Liver (tissue), 9 donors: Measurements from ENCODE around the gene ZEB1. TPM values are rescaled to one million over a fixed set of nuclear protein-coding genes. Genes with fewer than 3 reads are reported as not detected.

Experiments used
- DNase-seq: peaks from one replicate; pipeline ENCODE4 v3.0.0-alpha.2; 2017; ENCODE audit warnings: low spot score
- H3K27ac ChIP-seq, 2 donors: one replicate each; pipeline ENCODE4 v1.7.0; 2013; ENCODE audit warnings: inconsistent platforms in 2 of 2, low read length in 2 of 2, control low read depth in 1 of 2, low read depth in 1 of 2, mild to moderate bottlenecking in 1 of 2
- H3K27me3 ChIP-seq, 4 donors: one replicate each; pipeline versions ENCODE4 v1.6.1 to v1.7.0; 2013; ENCODE audit warnings: low read length in 3 of 4, inconsistent platforms in 1 of 4, mild to moderate bottlenecking in 1 of 4, moderate library complexity in 1 of 4; ENCODE audit not compliant: control insufficient read depth in 4 of 4, insufficient read depth in 4 of 4
- H3K36me3 ChIP-seq, 4 donors: one replicate each; pipeline versions ENCODE4 v1.6.1 to v1.7.0; 2013; ENCODE audit warnings: low read length in 3 of 4, mild to moderate bottlenecking in 3 of 4, low read depth in 1 of 4, moderate library complexity in 1 of 4; ENCODE audit not compliant: control insufficient read depth in 4 of 4, insufficient read depth in 3 of 4
- H3K4me1 ChIP-seq, 4 donors: one replicate each; pipeline versions ENCODE4 v1.6.1 to v1.7.0; 2013; ENCODE audit warnings: low read length in 3 of 4, mild to moderate bottlenecking in 3 of 4, moderate library complexity in 1 of 4; ENCODE audit not compliant: control insufficient read depth in 4 of 4, insufficient read depth in 4 of 4
- H3K4me3 ChIP-seq, 3 donors: one replicate each; pipeline versions ENCODE4 v1.6.1 to v1.7.0; 2013; ENCODE audit warnings: low read length in 3 of 3, control low read depth in 1 of 3, low read depth in 1 of 3, mild to moderate bottlenecking in 1 of 3
- H3K9ac ChIP-seq, 2 donors: one replicate each; pipeline ENCODE4 v1.7.0; 2013; ENCODE audit warnings: low read length in 2 of 2, mild to moderate bottlenecking in 2 of 2, moderate library complexity in 2 of 2, control low read depth in 1 of 2, low read depth in 1 of 2
- H3K9me3 ChIP-seq, 4 donors: one replicate each; pipeline versions ENCODE4 v1.6.1 to v1.7.0; 2013; ENCODE audit warnings: low read length in 3 of 4; ENCODE audit not compliant: control insufficient read depth in 4 of 4
- ATF3 ChIP-seq: IDR thresholded peaks from 2 replicates; pipeline ENCODE4 v1.6.1; 2016; ENCODE audit warnings: antibody characterized with exemption
- CTCF ChIP-seq: fragments of 150-350 bp; IDR thresholded peaks from 2 replicates; pipeline ENCODE4 v1.5.1; 2017; ENCODE audit warnings: improper control_type of control experiment, low read depth, low read length; ENCODE audit not compliant: missing input control
- EGR1 ChIP-seq, 2 donors: IDR thresholded peaks; 2 replicates each; pipeline ENCODE4 v1.6.1; 2016 to 2018; ENCODE audit warnings: antibody characterized with exemption in 2 of 2, low read depth in 2 of 2
- FOXA1 ChIP-seq: IDR thresholded peaks from 2 replicates; pipeline ENCODE4 v1.6.1; 2016; ENCODE audit warnings: antibody characterized with exemption
- FOXA2 ChIP-seq: IDR thresholded peaks from 2 replicates; pipeline ENCODE4 v1.6.1; 2016; ENCODE audit warnings: antibody characterized with exemption
- GABPA ChIP-seq, 2 donors: IDR thresholded peaks in 1 of 2; conservative IDR thresholded peaks in 1 of 2; 2 replicates each; pipeline ENCODE4 v1.6.1; 2016; ENCODE audit warnings: antibody characterized with exemption in 2 of 2, mild to moderate bottlenecking in 1 of 2, moderate library complexity in 1 of 2
- HNF4A ChIP-seq, 2 donors: conservative IDR thresholded peaks; 2 replicates each; pipeline ENCODE4 v1.6.1; 2016; ENCODE audit warnings: antibody characterized with exemption in 2 of 2, mild to moderate bottlenecking in 2 of 2
- HNF4G ChIP-seq: IDR thresholded peaks from 2 replicates; pipeline ENCODE4 v1.6.1; 2016; ENCODE audit warnings: antibody characterized with exemption
- JUND ChIP-seq, 2 donors: IDR thresholded peaks; 2 replicates each; pipeline ENCODE4 v1.6.1; 2016; ENCODE audit warnings: antibody characterized with exemption in 2 of 2
- MAX ChIP-seq: IDR thresholded peaks from 2 replicates; pipeline ENCODE4 v1.6.1; 2016; ENCODE audit warnings: antibody characterized with exemption
- NR2F2 ChIP-seq: IDR thresholded peaks from 2 replicates; pipeline ENCODE4 v1.6.1; 2016; ENCODE audit warnings: antibody characterized with exemption
- RAD21 ChIP-seq, 2 donors: IDR thresholded peaks; 2 replicates each; pipeline ENCODE4 v1.6.1; 2016; ENCODE audit warnings: antibody characterized with exemption in 2 of 2, mild to moderate bottlenecking in 2 of 2
- REST ChIP-seq: IDR thresholded peaks from 2 replicates; pipeline ENCODE4 v1.6.1; 2016; ENCODE audit warnings: antibody characterized with exemption, mild to moderate bottlenecking
- RXRA ChIP-seq, 2 donors: IDR thresholded peaks; 2 replicates each; pipeline ENCODE4 v1.6.1; 2017 to 2018; ENCODE audit warnings: antibody characterized with exemption in 2 of 2, mild to moderate bottlenecking in 1 of 2
- SP1 ChIP-seq: IDR thresholded peaks from 2 replicates; pipeline ENCODE4 v1.6.1; 2018; ENCODE audit warnings: antibody characterized with exemption, mild to moderate bottlenecking
- TAF1 ChIP-seq: conservative IDR thresholded peaks from 2 replicates; pipeline ENCODE4 v1.6.1; 2016; ENCODE audit warnings: antibody characterized with exemption, mild to moderate bottlenecking
- YY1 ChIP-seq: IDR thresholded peaks from 2 replicates; pipeline ENCODE4 v1.6.1; 2016; ENCODE audit warnings: antibody characterized with exemption, mild to moderate bottlenecking
- ZBTB33 ChIP-seq: IDR thresholded peaks from 2 replicates; pipeline ENCODE4 v1.6.1; 2016; ENCODE audit warnings: antibody characterized with exemption
- WGBS: extraction: QIAGEN DNeasy Blood & Tissue Kit; methylation state at CpG from one replicate; pipeline ENCODE4 v1.1.7; 2013; 5-methylcytosine and 5-hydroxymethylcytosine counted together
- polyA plus RNA-seq, 2 donors: library from polyadenylated mRNA; stranded (reverse) in 1 of 2; unstranded in 1 of 2; fragments of 200-250 nt in 1 of 2; fragments of >200 nt in 1 of 2; fragmentation: Nextera tagmentation in 1 of 2; extraction: Ambion mirVana in 1 of 2; gene quantifications; one replicate each; pipeline versions ENCODE4 v1.2.1 to v1.2.3, GENCODE V29; 2013 to 2015
- total RNA-seq, 2 donors: library from RNA; depleted of rRNA; stranded (reverse); fragments of >200 nt; gene quantifications; one replicate each; pipeline ENCODE4 v1.2.3, GENCODE V29; 2014
- donor health status: healthy.
- donor health status: healthy.
- donor health status: healthy.
- donor health status: healthy.
- donor health status: healthy.

ZEB1 gene
- total and polyA plus RNA-seq, 4 donors: 3.2 to 19.6 (median 6.5) TPM

GRCh38 chr10:31509989-31510388 lies 191.0 kb downstream of the ZEB1 start:
- Histone ChIP-seq H3K4me3 (no peak overlapping the region), H3K9ac (no peak overlapping the region), H3K36me3 (peaks cover 1 to 14% (median 10%) of the 10 kb centered on the region in 4 donors), H3K27me3 (no peaks in the 10 kb centered on the region), H3K4me1 (peaks cover 0 to 1% (median 0%) of the 10 kb centered on the region in 4 donors), H3K9me3 (peaks cover 0 to 8% (median 0%) of the 10 kb centered on the region in 4 donors), H3K27ac (no peak overlapping the region)
- DNase-seq: no peak
- no peak for TF ChIP-seq CTCF
- no peak for TF ChIP-seq HNF4A (conservative IDR thresholded peaks at IDR 0.05)
- TF ChIP-seq NR2F2: no peak
- TF ChIP-seq EGR1 (IDR thresholded peaks at IDR 0.05; ENCODE audit: low read depth in 2 of 2): no peak
- TF ChIP-seq HNF4G: no peak
- no peak for TF ChIP-seq TAF1
- TF ChIP-seq YY1: no peak
- TF ChIP-seq ZBTB33: no peak
- TF ChIP-seq JUND (IDR thresholded peaks at IDR 0.05): no peak
- no peak for TF ChIP-seq RXRA (IDR thresholded peaks at IDR 0.05)
- TF ChIP-seq FOXA1: no peak
- no peak for TF ChIP-seq MAX
- TF ChIP-seq ATF3: no peak
- no peak for TF ChIP-seq SP1
- TF ChIP-seq FOXA2: no peak
- no peak for TF ChIP-seq REST
- TF ChIP-seq GABPA (IDR thresholded peaks at IDR 0.05 in 1 of 2, conservative IDR thresholded peaks at IDR 0.05 in 1 of 2): no peak
- no peak for TF ChIP-seq RAD21 (IDR thresholded peaks at IDR 0.05)

- no peaks in the 10 kb centered on the region for H3K9me3 ChIP-seq
- no peak for DNase-seq
- no peaks in the 10 kb centered on the region for H3K4me1 ChIP-seq
- H3K9ac ChIP-seq: no peak overlapping the region
- H3K4me3 ChIP-seq: no peak overlapping the region
- no peaks in the 10 kb centered on the region for H3K27me3 ChIP-seq
- peaks cover 3 to 17% (median 12%) of the 10 kb centered on the region in 4 donors for H3K36me3 ChIP-seq
- 65% methylated on average over 2 of the region's 2 CpGs for WGBS
- H3K27ac ChIP-seq: no peak overlapping the region
- TF ChIP-seq HNF4G (no peak), ZBTB33 (no peak), CTCF (no peak), EGR1 (IDR thresholded peaks at IDR 0.05; ENCODE audit: low read depth in 2 of 2) (no peak), RXRA (IDR thresholded peaks at IDR 0.05) (no peak), HNF4A (conservative IDR thresholded peaks at IDR 0.05) (no peak), GABPA (IDR thresholded peaks at IDR 0.05 in 1 of 2, conservative IDR thresholded peaks at IDR 0.05 in 1 of 2) (no peak), FOXA1 (no peak)
These were observed 196.1 kb downstream of the ZEB1 start for GRCh38 chr10:31515116-31515515.
